AG04450 (cell line): ENCODE results near the gene FAR1. TPM values are rescaled to one million over a fixed set of nuclear protein-coding genes. Genes with fewer than 3 reads are reported as not detected.

Source experiments
- CTCF ChIA-PET: fragments of 300-600, 350-600 bp; formaldehyde crosslinking; extraction: SDS; loops from one replicate; lab custom pipeline; 2022; ENCODE audit warnings: antibody characterized with exemption, inconsistent platforms; lab: Charles Lee
- POLR2A ChIA-PET: fragments of 350-600 bp; formaldehyde crosslinking; extraction: SDS; loops from one replicate; lab custom pipeline; 2021; ENCODE audit warnings: antibody characterized with exemption, inconsistent platforms; lab: Yijun Ruan, JAX
- DNase-seq: peaks from one replicate; pipeline ENCODE4 v3.0.0-alpha.2; 2011; ENCODE audit warnings: low read depth, low spot score
- H3K27ac ChIP-seq: one replicate; pipeline ENCODE4 v1.5.1; 2012; ENCODE audit warnings: low read depth, low read length, control low read depth
- H3K27me3 ChIP-seq: one replicate; pipeline ENCODE4 v1.6.0; 2012; ENCODE audit warnings: low read length; ENCODE audit not compliant: control insufficient read depth, insufficient read depth
- H3K4me3 ChIP-seq: 2 replicates; pipeline ENCODE4 v1.5.1; 2011; ENCODE audit warnings: mild to moderate bottlenecking, low read depth, low read length, control low read depth
- H3K9me3 ChIP-seq: 2 replicates; pipeline ENCODE4 v1.5.1; 2012; ENCODE audit warnings: low read length; ENCODE audit not compliant: control insufficient read depth, insufficient read depth
- CTCF ChIP-seq: IDR thresholded peaks from 2 replicates; pipeline ENCODE4 v1.5.1; 2011; ENCODE audit warnings: low read depth, low read length, control low read depth, inconsistent platforms
- polyA plus RNA-seq: library from polyadenylated mRNA; depleted of rRNA; stranded (reverse); fragments of >200 nt; gene quantifications from 2 replicates; pipeline ENCODE4 v1.2.3, GENCODE V29; 2011; rRNA removed
- small RNA-seq: library from RNA; depleted of rRNA; stranded (forward); fragments of <200 nt; gene quantifications from one replicate; pipeline ENCODE3, GENCODE V24; 2012; ENCODE audit warnings: low read depth; ENCODE audit not compliant: insufficient read length

The FAR1 gene
- polyA plus RNA-seq, 1 experiment, result 71.7 TPM

DNA sequence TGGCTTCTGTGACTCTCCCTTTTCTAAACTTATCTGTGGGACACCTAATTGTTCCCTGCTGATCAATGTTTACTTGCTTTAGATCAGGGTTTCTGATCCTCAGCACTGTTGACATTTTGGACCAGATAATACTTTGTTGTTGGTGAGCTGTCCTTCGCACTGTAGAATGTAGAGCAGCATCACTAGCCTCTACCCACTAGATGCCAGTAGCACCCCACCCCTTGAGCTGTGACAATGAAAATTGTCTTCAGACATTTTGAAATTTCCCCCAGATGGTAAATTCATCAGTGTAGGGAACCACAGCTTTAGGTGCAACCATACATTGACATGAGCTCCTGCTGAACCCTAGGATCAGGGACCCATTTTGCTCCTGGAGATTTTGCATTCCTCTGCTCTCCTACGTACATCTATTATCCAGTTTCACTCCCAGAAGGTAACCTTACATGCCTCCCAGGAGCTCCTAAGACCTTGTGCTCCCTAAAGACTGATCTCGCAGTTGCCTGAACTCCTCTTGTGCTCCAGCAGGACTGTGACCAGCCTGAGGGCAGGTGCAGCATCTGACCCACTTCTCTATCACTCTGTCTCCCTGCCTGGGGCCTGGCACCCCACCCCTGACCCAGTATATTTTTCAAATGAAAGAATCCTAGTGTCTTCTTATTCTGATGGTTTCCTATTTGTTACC, 107.8 kb downstream of the FAR1 start:
- Histone ChIP-seq H3K4me3 (no peak overlapping the region), H3K9me3 (no peaks in the 10 kb centered on the region), H3K27me3 (no peaks in the 10 kb centered on the region), H3K27ac (no peak overlapping the region)
- DNase-seq, result no peak
- ChIA-PET POLR2A (no interaction called here), CTCF (no interaction called here)
- TF ChIP-seq CTCF, result no peak

GRCh38 chr11:13777341-13777985, 109.0 kb downstream of the FAR1 start:
- ChIA-PET CTCF (no interaction called here), POLR2A (no interaction called here)
- no peak for DNase-seq
- Histone ChIP-seq H3K9me3 (no peaks in the 10 kb centered on the region), H3K27me3 (no peaks in the 10 kb centered on the region), H3K4me3 (no peak overlapping the region), H3K27ac (no peak overlapping the region)
- no peak for TF ChIP-seq CTCF

- DNase-seq, result no peak
- H3K27me3 ChIP-seq, result no peaks in the 10 kb centered on the region
- no peak overlapping the region for H3K4me3 ChIP-seq
- ChIA-PET CTCF (no interaction called here), POLR2A (no interaction called here)
- no peaks in the 10 kb centered on the region for H3K9me3 ChIP-seq
- TF ChIP-seq CTCF, result no peak
- no peak overlapping the region for H3K27ac ChIP-seq
These were observed 109.9 kb downstream of the FAR1 start for GRCh38 chr11:13778345-13778744.

GRCh38 chr11:13781153-13781552, 112.7 kb downstream of the FAR1 start:
- no peak overlapping the region for H3K4me3 ChIP-seq
- H3K9me3 ChIP-seq, result no peaks in the 10 kb centered on the region
- ChIA-PET CTCF (no interaction called here), POLR2A (no interaction called here)
- no peaks in the 10 kb centered on the region for H3K27me3 ChIP-seq
- no peak for TF ChIP-seq CTCF
- DNase-seq, result no peak
- no peak overlapping the region for H3K27ac ChIP-seq

Small RNAs within 50 kb of the gene (small RNA-seq; reads per million reads assigned to genes)
- not detected for gene AC013828.1
- not detected for gene RF00019
- not detected for gene RPL39P26

Other genes with a start within 250 kb of the FAR1 start
- 50.2 and 60.8 TPM in 2 replicates for gene BTBD10, start 205.4 kb upstream of the FAR1 start, polyA plus RNA-seq
- not detected in 2 replicates for gene PTH, start 172.7 kb upstream of the FAR1 start, polyA plus RNA-seq